HG02870 (cell line): ENCODE results near the gene SNX27.
"Not testable (repeated sequence)": the region's sequence is repeated elsewhere in the genome, so short reads cannot be mapped to it uniquely, and the experiment has no call there.

ENCODE experiments used
- ATAC-seq: cut with Tn5 transposase; IDR thresholded peaks from one replicate; pipeline ENCODE4 v1.9.1; 2021; ENCODE audit warnings: mild to moderate bottlenecking, moderate library complexity; ENCODE audit not compliant: unreplicated experiment

Gene SNX27

DNA sequence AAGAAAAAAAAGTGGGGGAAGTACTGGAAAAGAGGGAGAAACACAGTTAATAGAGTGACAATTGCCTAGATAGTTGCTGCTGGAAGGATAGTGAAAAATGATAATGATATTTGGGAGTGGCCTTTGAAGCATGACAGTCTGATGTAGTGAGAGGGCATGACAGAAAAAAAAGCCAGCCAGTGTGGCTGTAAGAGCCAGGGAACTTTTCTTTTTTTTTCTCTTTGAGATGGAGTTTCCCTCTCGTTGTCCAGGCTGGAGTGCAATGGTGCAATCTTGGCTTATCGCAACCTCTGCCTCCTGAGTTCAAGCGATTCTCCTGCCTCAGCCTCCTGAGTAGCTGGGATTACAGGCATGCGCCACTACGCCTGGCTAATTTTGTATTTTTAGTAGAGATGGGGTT lies 9.3 kb upstream of the SNX27 start:
- ATAC-seq = not testable (repeated sequence)

DNA sequence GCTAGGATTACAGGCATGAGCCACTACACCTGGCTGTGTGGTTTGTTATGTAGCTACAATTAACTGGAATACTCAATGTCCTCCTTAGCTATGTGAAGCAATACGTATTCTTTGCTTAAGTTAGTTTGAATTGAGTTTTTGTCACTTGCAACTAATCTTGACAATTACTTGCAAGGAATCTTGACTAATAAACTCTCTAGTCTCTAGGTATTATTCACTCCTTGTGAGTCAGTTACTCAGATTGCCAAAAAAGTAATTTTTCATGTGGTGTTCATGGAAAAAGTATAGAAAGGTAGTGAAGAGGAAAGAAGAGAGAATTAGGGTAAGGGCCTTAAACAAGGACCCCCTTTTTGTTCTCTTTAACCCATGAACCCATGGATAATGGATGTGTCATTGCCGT lies 7.6 kb upstream of the SNX27 start:
- ATAC-seq = no peak

DNA sequence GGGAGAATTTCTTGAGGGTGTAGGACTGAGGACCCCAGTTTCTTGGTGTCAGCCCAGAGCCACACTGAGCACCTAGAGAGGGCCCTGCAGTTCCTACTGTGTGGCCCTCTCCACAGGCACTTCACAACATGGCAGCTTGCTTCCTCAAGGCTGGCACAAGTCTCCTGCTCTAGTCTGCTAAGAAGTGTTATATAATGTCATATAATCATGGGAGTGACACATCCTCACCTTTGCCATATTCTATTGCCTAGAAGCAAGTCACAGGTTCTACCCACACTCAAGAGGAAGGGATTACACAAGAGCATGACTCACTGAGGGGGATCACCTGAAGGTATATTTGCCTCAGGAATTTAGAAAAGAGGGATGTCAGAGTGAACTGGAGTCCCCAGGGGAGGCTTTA lies 5.5 kb upstream of the SNX27 start:
- no peak for ATAC-seq

DNA sequence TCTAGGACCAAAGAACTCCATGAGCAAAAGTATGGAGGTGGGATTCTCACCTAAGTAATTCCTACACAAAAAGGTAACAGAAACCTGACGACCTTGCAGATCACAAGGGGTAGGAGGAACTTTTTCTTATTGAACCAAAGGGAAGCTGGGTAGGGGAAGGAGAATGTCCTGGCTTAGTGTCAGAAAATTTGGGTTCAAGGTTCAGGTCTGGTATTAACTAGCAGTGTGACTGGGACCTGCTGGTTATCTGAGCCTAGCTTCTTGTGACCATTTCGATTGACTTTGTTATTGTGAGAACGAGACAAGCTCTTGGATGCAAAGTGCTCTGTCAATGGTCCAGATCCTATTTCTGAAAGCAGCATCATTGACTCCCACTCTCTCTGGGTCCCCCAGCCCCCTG lies 5.0 kb upstream of the SNX27 start:
- ATAC-seq = no peak

DNA sequence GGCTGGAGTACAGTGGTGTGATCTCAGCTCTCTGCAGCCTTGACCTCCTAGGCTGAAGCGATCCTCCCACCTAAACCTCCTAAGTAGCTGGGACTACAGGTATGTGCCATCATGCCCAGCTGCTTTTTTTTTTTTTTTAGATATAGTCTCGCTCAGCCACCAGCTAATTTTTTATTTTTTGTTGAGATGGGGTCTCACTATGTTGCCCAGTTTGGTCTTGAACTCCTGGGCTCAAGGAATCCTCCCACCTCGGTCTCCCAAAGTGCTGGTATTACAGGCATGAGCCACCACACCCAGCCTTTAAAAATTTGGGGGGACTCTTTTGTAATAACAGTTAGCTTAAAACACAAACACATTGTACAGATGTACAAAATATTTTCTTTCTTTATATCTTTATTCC lies 1.7 kb upstream of the SNX27 start:
- ATAC-seq = no peak

DNA sequence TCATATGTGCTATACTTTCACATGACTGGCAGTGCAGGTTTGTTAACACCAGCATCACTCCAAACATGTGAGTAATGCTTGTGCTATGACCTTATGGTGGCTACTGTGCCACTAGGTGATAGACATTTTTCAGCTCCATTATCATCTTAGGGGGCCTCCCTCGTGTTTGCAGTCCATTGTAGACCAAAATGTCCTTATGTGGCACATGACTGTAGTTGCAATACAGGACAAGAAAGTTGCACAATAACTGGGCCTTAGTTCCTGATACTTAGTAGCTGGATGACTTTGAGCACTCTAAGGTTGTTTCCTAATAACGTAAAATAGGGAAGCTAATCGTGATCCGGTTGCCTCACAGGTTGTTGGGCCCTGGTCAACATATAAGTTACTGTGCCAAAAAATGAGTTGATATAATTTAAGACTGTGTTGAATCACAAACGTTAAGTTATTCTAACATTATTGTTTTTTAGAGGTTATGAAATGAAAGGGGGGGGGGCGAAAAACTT lies 511 bp upstream of the SNX27 start:
- ATAC-seq = no peak

DNA sequence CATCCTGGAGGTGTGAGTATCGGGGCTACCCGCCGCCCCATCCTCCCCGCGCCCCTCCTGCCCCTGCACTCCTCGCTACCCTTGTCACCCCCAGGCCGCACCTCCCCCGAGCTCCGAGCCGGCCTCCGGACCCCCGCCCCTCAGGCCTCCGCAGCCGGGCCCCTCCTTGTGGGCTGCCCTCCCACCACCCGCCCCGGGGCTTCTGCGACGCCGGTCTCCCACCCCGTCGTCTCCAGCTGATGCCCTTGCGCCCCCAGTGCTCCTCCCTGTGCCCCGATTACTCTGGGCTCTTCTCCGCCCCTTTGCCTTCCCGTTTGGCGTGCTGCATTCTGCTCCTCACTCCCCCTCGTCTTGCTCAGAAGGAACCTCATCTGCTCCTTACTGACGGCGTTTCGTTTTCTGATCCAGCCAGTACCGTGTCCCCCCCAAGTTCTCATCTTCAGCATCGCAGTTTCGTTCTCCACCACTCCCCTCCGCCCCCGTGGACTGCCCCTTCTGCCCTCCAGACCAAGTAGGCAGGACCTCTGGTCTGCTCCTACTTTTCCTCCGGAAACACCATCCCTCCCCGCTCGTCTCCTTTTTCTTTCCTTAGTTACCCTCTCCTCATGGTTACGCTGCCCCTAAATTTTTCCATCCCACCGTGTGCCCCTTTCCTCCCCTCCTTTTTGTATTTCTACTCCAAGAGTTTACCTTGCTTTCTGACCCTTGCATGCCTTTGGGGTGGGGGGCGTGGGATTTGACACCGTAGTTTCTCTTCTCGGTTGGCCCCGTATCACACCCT lies 841 bp downstream of the SNX27 start:
- peak; percentile 17 for ATAC-seq

DNA sequence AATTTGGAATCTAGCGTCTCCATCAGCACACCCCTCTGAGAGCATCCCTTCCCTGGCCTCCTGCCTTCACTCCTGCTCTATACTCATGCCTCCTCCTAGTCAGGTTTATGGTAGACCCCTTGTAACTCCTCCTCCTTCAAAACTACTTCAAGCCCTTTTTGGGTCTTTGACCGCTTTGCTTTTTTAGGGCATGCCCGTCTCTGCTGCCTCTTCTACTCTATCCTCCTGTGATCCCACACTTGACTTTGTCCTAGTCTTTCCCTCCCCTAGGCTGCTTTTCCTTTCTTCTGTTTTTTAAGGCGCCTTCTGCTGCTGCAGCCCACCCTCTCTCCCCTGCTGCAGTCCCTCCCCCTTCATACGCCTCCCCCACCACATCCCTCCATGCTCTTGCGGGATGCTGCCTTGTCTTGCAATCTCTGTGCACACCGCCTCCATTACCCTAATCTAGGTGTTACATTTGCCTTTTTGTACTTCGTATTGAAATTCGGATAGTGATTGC lies 1.5 kb downstream of the SNX27 start:
- no peak for ATAC-seq

DNA sequence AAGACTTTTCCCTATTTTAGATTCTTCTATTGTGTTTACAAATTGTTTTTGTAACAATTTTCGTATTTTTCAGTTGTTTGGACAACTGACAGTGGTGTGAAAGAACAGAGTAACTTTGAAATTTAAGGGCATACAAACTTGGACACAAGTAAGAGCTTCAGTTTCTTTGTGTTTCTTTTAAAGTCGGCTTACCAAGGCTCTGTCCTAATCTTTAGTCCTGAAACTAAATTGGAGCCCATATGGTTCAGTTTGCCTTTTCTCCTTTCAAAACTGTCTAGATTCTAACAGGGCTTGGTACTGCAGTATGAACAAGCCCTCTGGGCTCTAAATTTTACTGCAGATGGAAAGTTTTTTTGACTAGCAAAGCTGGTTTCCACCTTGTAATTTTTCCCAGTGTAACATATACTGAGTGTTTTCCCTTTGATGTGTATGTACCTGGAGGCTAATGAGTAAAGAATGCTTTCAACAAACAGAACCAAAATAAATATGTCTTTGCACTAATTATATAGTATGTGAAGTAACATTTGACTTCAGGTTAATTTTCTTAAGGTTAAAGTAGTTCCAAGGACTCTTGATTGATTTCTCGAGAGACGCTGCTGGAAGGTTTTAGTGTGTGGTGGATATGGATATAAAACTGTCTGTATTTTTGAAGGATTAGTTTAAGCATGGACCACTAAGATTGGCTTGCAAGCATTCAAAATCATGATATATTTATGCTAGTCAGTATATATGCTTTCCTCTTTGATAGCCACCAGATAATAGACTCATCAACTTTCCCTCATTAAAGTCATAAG lies 4.1 kb downstream of the SNX27 start:
- ATAC-seq = no peak

DNA sequence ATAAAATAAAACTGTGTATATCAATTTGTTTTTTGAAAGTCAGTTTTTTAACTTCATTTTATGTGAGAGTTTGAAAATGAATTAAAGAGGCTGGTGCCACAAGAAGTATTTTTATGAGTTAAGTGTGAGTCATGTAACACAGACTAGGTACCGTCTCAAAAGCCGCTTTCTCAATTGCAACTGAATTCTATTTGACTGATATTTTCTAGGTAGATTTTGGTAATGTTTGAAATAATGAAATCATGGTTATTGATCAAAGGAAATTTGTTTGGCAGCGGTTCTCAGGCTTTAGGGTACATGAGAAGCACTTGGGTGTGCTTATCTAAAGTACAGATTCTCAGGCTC lies 4.6 kb downstream of the SNX27 start:
- no peak for ATAC-seq

DNA sequence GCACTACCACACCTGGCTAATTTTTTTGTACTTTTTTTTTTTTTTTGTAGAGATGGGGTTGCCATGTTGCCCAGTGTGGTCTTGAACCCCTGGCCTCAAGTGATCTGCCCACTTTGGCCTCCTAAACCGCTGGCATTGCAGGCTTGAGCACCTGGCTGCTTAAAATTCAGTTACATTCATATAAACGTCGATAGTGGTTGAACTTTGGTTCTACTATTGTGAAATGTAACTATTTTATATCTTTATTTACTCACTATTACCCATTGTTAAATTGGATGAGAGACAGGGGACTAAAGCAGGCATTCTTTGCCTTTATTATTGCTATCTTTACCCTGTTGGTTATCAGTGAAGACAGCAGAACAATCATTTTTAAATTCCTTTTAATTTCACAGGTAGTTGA lies 6.2 kb downstream of the SNX27 start:
- no peak for ATAC-seq

DNA sequence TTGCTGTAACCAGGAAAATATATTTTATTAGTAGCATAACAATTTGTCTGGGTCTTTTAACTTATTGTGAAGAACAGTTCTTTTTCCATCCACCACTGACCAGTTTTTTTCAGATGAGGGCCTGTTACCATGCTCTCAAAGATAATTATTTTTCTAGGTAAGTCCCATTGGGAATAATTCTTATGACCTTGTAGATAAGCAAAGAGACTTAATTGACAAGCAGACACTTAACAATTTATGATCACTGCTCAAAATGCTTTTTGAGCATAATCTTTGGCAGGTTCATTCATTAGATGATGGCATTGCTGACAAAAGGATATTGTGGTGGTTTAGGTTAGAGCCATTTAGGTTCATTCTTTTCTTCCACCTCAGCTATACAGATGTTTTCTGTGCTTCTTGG lies 6.6 kb downstream of the SNX27 start:
- ATAC-seq = no peak

DNA sequence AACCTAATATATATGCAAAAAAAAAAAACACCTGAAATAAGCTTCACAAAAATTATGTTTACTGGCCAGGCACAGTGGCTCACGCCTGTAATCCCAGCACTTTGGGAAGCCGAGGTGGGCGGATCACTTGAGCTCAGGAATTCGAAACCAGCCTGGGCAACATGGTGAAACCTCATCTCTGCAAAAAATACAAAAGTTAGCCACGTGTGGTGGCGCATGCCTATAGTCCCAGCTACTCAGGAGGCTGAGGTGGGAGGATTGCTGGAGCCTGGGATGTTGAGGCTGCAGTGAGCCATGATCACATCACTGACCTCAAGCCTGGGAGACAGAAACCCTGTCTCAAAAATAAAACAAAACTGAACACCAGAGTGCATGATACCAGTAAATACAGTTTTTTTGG lies 7.1 kb downstream of the SNX27 start:
- ATAC-seq = not testable (repeated sequence)

DNA sequence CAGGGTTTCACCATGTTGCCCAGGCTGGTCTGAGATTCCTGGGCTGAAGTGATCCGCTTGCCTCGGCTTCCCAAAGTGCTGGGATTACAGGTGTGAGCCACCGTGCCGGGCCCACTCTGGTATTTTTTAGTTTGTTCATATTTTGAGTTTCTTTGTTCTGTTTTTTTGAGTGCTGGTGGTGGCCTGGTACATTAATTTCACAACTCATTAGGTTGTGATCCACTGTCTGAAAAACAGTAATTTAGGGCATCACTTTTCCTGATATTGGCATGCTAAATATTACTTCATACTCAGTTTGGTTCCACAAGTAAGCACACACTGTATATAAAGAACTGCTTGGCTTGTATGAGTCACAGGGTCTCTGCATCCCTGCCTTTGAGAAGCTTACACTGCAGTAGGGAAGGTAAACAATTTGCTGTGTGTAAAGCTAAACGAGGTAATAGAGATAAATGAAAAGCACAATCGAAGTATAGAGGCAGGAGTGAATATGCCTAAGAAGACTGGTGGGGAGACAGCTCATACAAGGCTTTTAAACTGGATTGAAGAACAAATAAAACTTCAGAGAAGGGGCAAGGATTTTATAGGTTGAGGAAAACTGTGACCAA lies 7.7 kb downstream of the SNX27 start:
- no peak for ATAC-seq

DNA sequence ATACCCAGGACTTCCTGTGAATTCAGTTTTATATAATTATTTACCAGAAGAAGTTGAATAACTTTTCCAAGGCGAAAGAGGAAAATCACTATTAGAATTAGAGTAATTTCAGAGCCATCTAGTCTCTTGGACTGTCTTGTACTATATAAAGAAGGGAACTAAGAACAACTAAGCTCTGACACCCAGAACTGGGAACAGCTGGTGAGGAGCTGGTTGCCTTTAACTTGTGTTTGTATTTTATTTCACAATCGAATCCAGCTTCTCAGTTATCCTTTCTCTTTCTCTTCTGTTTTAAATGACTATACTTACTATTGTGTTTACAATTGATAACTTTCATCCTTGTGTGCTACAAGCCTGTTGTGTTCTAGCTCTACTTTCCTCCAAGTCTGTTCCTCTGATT lies 8.4 kb downstream of the SNX27 start:
- no peak for ATAC-seq

DNA sequence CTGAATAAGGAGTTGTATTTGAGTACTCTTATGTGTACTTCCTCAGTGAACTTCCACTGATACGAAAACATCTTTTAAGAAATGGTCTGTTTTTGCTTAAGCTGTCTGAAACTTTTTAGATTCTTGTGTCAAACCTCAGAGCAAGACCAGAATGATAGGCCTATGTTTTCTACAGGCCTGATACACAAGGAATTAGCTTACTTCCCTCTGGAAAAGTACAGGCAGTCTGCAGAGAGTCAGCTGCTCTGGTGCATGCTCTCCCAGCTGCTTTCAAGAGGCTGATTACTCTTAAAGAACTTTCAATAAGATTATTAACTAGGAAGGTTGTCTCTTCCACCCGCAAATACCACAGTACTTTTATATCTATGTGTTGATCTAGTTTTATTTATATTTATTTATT lies 9.5 kb downstream of the SNX27 start:
- no peak for ATAC-seq

DNA sequence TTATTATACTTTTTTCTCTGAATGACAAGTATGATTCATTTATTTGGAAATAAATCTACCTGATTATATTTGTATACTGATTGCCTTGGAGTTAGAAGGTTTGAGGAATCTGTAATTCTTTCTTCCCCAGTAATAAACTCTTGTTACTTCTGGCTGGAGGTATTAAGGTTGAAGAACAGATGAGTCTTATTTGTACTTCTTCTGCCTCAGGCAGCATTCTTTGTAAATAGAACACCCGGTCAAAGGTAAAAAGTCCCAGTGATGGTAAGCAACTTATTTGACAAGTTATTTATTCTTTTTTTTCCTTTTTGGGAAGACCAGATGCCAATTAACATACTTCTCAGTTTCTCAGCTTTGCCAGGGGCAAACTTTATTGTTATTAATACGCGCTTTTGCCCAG lies 12.9 kb downstream of the SNX27 start:
- ATAC-seq = no peak

DNA sequence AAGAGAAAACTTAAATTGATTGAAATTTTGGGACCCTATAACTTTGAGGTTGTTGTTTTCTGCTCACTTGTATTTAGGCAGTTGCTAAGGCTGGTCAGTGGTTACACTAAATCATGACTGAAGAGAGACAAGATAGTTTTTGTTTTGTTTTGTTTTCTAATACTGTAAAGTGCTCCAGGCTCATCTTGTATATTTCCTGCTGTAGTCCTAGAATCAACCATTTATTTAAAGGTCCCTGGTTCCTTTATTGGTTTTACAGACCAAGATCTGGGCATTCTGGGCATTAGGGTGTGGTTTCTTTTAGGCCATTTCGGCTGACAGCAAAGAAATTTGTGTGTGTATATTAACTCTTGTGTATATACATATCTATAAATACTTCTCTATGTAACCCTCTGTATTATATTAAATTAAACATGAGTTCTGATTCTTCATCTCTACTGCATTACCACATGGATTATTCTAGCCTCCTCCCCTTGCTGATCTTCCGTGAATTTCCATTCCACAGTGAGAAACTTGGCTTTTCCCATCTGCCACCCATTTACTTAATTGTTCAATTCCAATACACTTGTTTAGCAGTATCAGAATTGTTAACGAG lies 15.0 kb downstream of the SNX27 start:
- ATAC-seq = no peak

DNA sequence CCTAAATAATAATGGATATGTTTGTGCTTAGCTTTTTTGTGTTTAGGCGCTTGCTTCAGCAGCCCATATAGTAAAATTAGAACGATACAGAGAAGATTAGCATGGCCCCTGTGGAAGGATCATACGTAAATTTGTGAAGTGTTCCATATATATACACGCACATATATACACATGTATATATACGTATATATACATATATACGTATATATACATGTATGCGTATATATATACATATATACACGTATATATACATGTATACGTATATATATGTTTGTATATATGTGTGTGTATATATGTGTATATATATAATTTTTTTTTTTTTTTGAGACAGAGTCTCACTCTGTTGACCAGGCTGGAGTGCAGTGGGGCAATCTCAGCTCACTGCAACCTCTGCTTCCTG lies 17.4 kb downstream of the SNX27 start:
- ATAC-seq = no peak

DNA sequence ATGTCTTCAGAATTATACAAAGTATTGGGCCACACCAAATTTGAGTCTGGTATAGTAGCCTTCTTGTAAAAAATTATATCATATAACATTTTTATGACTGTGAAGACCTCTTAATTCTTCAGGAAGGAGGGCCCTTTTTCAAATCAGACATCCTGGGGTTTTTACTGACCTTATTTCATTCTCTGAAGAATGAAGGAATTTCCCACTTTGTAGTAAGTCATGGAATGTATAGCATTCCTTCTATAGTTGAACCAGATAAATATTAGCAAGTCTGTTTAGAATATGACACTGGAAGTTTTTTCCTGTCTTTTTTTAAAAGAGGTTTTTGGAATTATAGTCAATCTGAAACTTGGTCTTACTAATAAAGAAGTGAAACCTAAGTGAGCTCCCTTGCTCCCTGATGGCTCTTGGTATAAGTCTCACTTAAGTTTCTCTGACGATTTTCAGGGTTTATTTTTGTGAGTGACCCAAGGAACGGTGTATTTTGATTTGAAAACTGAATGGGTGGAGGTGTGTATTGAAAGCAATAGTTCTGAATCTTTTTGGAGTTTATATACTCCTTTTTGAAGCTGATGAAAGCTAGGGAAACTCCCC lies 23.7 kb downstream of the SNX27 start:
- ATAC-seq = no peak
